ENCODE data around the gene SULT1C2. TPM values are rescaled to one million over a fixed set of nuclear protein-coding genes. Genes with fewer than 3 reads are reported as not detected.

Gene SULT1C2
- total and polyA plus RNA-seq, 2 of the 13 experiments (the other 11 are each of a cell fraction or from before 2014, with no cell fraction given), result 4.0 to 6.2 TPM

DNA sequence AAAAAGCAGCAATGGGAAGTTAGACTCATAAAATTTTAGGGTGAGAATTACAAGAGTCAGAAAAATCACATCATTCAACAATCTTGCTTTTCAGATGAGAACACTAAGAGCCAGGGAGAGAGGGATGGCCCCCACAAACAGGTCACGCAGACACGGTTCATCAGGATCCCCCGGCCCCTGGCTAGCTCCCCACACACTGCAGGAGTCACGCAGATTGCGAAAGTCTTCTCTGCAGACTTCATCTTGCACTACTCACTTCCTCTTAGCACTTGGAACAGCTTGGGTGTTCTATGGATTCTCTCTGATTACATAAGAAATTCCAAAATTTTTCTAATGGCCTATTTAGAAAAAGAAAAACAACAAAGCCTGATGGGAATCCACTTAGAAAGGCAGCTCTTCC is 21.6 kb upstream of the SULT1C2 start (continued):
- TF ChIP-seq, protein P1, sequence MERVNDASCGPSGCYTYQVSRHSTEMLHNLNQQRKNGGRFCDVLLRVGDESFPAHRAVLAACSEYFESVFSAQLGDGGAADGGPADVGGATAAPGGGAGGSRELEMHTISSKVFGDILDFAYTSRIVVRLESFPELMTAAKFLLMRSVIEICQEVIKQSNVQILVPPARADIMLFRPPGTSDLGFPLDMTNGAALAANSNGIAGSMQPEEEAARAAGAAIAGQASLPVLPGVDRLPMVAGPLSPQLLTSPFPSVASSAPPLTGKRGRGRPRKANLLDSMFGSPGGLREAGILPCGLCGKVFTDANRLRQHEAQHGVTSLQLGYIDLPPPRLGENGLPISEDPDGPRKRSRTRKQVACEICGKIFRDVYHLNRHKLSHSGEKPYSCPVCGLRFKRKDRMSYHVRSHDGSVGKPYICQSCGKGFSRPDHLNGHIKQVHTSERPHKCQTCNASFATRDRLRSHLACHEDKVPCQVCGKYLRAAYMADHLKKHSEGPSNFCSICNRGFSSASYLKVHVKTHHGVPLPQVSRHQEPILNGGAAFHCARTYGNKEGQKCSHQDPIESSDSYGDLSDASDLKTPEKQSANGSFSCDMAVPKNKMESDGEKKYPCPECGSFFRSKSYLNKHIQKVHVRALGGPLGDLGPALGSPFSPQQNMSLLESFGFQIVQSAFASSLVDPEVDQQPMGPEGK (CRISPR knock-in tag; IDR thresholded peaks at IDR 0.05), result peak; percentile 27; the same call in 1 of the 2 replicates
- TF ChIP-seq NFYB (CRISPR knock-in tag; IDR thresholded peaks at IDR 0.05), result no peak
- TF ChIP-seq ZNF350 (CRISPR knock-in tag; IDR thresholded peaks at IDR 0.05; ENCODE audit: borderline replicate concordance, low read depth), result no peak
- TF ChIP-seq RARA (CRISPR knock-in tag; IDR thresholded peaks at IDR 0.05), result 0 out of 2 replicates have a peak, but pooled peaks have one; percentile 15
- TF ChIP-seq EZH2 (conservative IDR thresholded peaks at IDR 0.05; ENCODE audit: low read depth, low read length), result no peak
- TF ChIP-seq ELF3 (CRISPR knock-in tag; IDR thresholded peaks at IDR 0.05), result peak; percentile 90
- TF ChIP-seq KDM5A (IDR thresholded peaks at IDR 0.05; ENCODE audit: borderline replicate concordance, low read length), result no peak
- TF ChIP-seq, protein P2, sequence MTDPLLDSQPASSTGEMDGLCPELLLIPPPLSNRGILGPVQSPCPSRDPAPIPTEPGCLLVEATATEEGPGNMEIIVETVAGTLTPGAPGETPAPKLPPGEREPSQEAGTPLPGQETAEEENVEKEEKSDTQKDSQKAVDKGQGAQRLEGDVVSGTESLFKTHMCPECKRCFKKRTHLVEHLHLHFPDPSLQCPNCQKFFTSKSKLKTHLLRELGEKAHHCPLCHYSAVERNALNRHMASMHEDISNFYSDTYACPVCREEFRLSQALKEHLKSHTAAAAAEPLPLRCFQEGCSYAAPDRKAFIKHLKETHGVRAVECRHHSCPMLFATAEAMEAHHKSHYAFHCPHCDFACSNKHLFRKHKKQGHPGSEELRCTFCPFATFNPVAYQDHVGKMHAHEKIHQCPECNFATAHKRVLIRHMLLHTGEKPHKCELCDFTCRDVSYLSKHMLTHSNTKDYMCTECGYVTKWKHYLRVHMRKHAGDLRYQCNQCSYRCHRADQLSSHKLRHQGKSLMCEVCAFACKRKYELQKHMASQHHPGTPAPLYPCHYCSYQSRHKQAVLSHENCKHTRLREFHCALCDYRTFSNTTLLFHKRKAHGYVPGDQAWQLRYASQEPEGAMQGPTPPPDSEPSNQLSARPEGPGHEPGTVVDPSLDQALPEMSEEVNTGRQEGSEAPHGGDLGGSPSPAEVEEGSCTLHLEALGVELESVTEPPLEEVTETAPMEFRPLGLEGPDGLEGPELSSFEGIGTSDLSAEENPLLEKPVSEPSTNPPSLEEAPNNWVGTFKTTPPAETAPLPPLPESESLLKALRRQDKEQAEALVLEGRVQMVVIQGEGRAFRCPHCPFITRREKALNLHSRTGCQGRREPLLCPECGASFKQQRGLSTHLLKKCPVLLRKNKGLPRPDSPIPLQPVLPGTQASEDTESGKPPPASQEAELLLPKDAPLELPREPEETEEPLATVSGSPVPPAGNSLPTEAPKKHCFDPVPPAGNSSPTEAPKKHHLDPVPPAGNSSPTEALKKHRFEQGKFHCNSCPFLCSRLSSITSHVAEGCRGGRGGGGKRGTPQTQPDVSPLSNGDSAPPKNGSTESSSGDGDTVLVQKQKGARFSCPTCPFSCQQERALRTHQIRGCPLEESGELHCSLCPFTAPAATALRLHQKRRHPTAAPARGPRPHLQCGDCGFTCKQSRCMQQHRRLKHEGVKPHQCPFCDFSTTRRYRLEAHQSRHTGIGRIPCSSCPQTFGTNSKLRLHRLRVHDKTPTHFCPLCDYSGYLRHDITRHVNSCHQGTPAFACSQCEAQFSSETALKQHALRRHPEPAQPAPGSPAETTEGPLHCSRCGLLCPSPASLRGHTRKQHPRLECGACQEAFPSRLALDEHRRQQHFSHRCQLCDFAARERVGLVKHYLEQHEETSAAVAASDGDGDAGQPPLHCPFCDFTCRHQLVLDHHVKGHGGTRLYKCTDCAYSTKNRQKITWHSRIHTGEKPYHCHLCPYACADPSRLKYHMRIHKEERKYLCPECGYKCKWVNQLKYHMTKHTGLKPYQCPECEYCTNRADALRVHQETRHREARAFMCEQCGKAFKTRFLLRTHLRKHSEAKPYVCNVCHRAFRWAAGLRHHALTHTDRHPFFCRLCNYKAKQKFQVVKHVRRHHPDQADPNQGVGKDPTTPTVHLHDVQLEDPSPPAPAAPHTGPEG (CRISPR knock-in tag; IDR thresholded peaks at IDR 0.05), result no peak
